ENCODE results near the gene SIN3A.
"Not testable (repeated sequence)": the region's sequence is repeated elsewhere in the genome, so short reads cannot be mapped to it uniquely, and the experiment has no call there.

Gene SIN3A

GRCh38 chr15:75350601-75351361, 100.7 kb downstream of the SIN3A start:
- Histone ChIP-seq H3K4me3 (ENCODE audit: insufficient read depth, low read length, poor library complexity, severe bottlenecking) (no peak overlapping the region), H3F3A (ENCODE audit: insufficient read depth) (peaks cover 12% of the 10 kb centered on the region), H3K9me3 (ENCODE audit: insufficient read depth, low read length) (peaks cover 14% of the 10 kb centered on the region; the same call in 1 of the 2 replicates), H3K27me3 (ENCODE audit: low read length) (no peaks in the 10 kb centered on the region), H4K20me1 (ENCODE audit: low read depth, low read length) (no peaks in the 10 kb centered on the region), H3K36me3 (ENCODE audit: low read length) (no peaks in the 10 kb centered on the region), H3K27ac (ENCODE audit: low read depth, low read length) (peak overlapping the region; percentile 61), H3K9me2 (replicated peaks; ENCODE audit: insufficient read depth, low read length) (no peaks in the 10 kb centered on the region), H3K4me2 (ENCODE audit: low read depth, low read length, poor library complexity, severe bottlenecking) (no peak overlapping the region), H3K9ac (ENCODE audit: low read length) (no peak overlapping the region), H3K79me2 (ENCODE audit: insufficient read depth, low read length) (no peaks in the 10 kb centered on the region), H2AFZ (ENCODE audit: low read depth, low read length, severe bottlenecking) (no peak overlapping the region)
- TF ChIP-seq CTCF (IDR thresholded peaks at IDR 0.05; ENCODE audit: insufficient read depth, low read length, poor library complexity, severe bottlenecking) (no peak), EZH2phosphoT487 (conservative IDR thresholded peaks at IDR 0.05; ENCODE audit: low read length) (no peak)

GRCh38 chr15:75349851-75350588, 101.5 kb downstream of the SIN3A start:
- H3K9me3 ChIP-seq (ENCODE audit: insufficient read depth, low read length): peaks cover 14% of the 10 kb centered on the region; the same call in 1 of the 2 replicates
- H3K4me3 ChIP-seq (ENCODE audit: insufficient read depth, low read length, poor library complexity, severe bottlenecking): peak overlapping the region; percentile 13
- H3F3A ChIP-seq (ENCODE audit: insufficient read depth): peaks cover 16% of the 10 kb centered on the region
- H2AFZ ChIP-seq (ENCODE audit: low read depth, low read length, severe bottlenecking): no peak overlapping the region
- no peaks in the 10 kb centered on the region for H3K27me3 ChIP-seq (ENCODE audit: low read length)
- H3K4me2 ChIP-seq (ENCODE audit: low read depth, low read length, poor library complexity, severe bottlenecking): peak overlapping the region; percentile 33
- no peaks in the 10 kb centered on the region for H3K9me2 ChIP-seq (replicated peaks; ENCODE audit: insufficient read depth, low read length)
- no peak overlapping the region for H3K9ac ChIP-seq (ENCODE audit: low read length)
- H3K79me2 ChIP-seq (ENCODE audit: insufficient read depth, low read length): no peaks in the 10 kb centered on the region
- no peaks in the 10 kb centered on the region for H3K36me3 ChIP-seq (ENCODE audit: low read length)
- peak overlapping the region; percentile 61 for H3K27ac ChIP-seq (ENCODE audit: low read depth, low read length)
- TF ChIP-seq CTCF (IDR thresholded peaks at IDR 0.05; ENCODE audit: insufficient read depth, low read length, poor library complexity, severe bottlenecking): no peak
- no peak for TF ChIP-seq EZH2phosphoT487 (conservative IDR thresholded peaks at IDR 0.05; ENCODE audit: low read length)
- no peaks in the 10 kb centered on the region for H4K20me1 ChIP-seq (ENCODE audit: low read depth, low read length)

- H3K36me3 ChIP-seq (ENCODE audit: low read length); H3K79me2 ChIP-seq (ENCODE audit: insufficient read depth, low read length); H3K27me3 ChIP-seq (ENCODE audit: low read length); H2AFZ ChIP-seq (ENCODE audit: low read depth, low read length, severe bottlenecking); H3K9me2 ChIP-seq (replicated peaks; ENCODE audit: insufficient read depth, low read length); H4K20me1 ChIP-seq (ENCODE audit: low read depth, low read length); H3K4me3 ChIP-seq (ENCODE audit: insufficient read depth, low read length, poor library complexity, severe bottlenecking); H3K9ac ChIP-seq (ENCODE audit: low read length): not testable (repeated sequence)
- Histone ChIP-seq H3K27ac (ENCODE audit: low read depth, low read length) (peak overlapping the region; percentile 61), H3F3A (ENCODE audit: insufficient read depth) (peaks cover 16% of the 10 kb centered on the region), H3K4me2 (ENCODE audit: low read depth, low read length, poor library complexity, severe bottlenecking) (peak overlapping the region; percentile 33), H3K9me3 (ENCODE audit: insufficient read depth, low read length) (peaks cover 14% of the 10 kb centered on the region; the same call in 1 of the 2 replicates)
Measured at GRCh38 chr15:75349351-75349669, 102.2 kb downstream of the SIN3A start.
